HepG2 (cell line): ENCODE measurements around the gene CACHD1. TPM values are rescaled to one million over a fixed set of nuclear protein-coding genes. Genes with fewer than 3 reads are reported as not detected.

Source experiments
- ATAC-seq: fragments of 200-7000 bp; cut with Tn5 transposase; 3 replicates; pipeline ENCODE4 v1.9.1; 2020; ENCODE audit warnings: mild to moderate bottlenecking, moderate library complexity
- BruUV-seq: library from RNA; stranded (reverse); fragments of 400-500 nt; replicated peaks from 2 replicates; lab custom pipeline; 2021; lab: Mats Ljungman, UMichigan
- CTCF ChIA-PET: fragments of 300-600 bp; formaldehyde crosslinking; extraction: SDS; loops from one replicate; lab custom pipeline; 2021; ENCODE audit warnings: low total read pairs, inconsistent platforms, low intra/inter-chr PET ratio; lab: Yijun Ruan, JAX
- POLR2A ChIA-PET: fragments of 350-600 bp; sonication (Branson Sonifier 250); formaldehyde crosslinking; loops from one replicate; lab custom pipeline; 2020; ENCODE audit warnings: antibody characterized with exemption, inconsistent platforms; lab: Yijun Ruan, JAX
- DNase-seq: peaks from one replicate; pipeline ENCODE4 v3.0.0-alpha.2; 2015; ENCODE audit warnings: low spot score
- FAIRE-seq: peaks from 3 replicates; lab custom pipeline; 2011; peaks lifted over from hg19 to GRCh38; lab: Jason Lieb, UNC
- H2AFZ ChIP-seq: one replicate; pipeline ENCODE4 v1.6.1; 2011; ENCODE audit warnings: low read length, inconsistent platforms
- H3K27ac ChIP-seq: fragments of 300-600 bp; 3 replicates; pipeline ENCODE4 v1.8.0; 2011; ENCODE audit warnings: mixed run types, mild to moderate bottlenecking, mixed read lengths, low read length, inconsistent platforms; ENCODE audit not compliant: insufficient read depth; ENCODE audit errors: extremely low read length
- H3K27me3 ChIP-seq, 2 experiments: fragments of 200-600 bp in 1 of 2; 2 replicates in 1 of 2; 3 replicates in 1 of 2; pipeline versions ENCODE4 v1.6.0 to v1.8.0; 2011; ENCODE audit warnings: low read length in 2 of 2, mild to moderate bottlenecking in 2 of 2, moderate library complexity in 2 of 2, inconsistent platforms in 1 of 2; ENCODE audit not compliant: insufficient read depth in 2 of 2, control insufficient read depth in 1 of 2
- H3K36me3 ChIP-seq, 2 experiments: fragments of 200-600 bp in 1 of 2; replicated peaks in 1 of 2; 2 replicates in 1 of 2; 3 replicates in 1 of 2; pipeline versions ENCODE4 v1.5.1 to v1.8.0; 2011; ENCODE audit warnings: low read length in 2 of 2, inconsistent platforms in 1 of 2; ENCODE audit not compliant: insufficient read depth in 2 of 2, control insufficient read depth in 1 of 2
- H3K4me1 ChIP-seq: 2 replicates; pipeline ENCODE4 v1.5.1; 2012; ENCODE audit warnings: low read length, inconsistent platforms; ENCODE audit not compliant: insufficient read depth
- H3K4me2 ChIP-seq: 2 replicates; pipeline ENCODE4 v1.6.0; 2011; ENCODE audit warnings: low read depth, low read length, inconsistent platforms
- H3K4me3 ChIP-seq, 3 experiments: fragments of 200-600 bp in 1 of 3; sonication (generic), shearing (Covaris generic) in 1 of 3; replicated peaks in 1 of 3; 2 replicates each; pipeline ENCODE4 v1.5.1; 2011 to 2016; ENCODE audit warnings: low read length in 3 of 3, inconsistent platforms in 2 of 3, low read depth in 2 of 3, mild to moderate bottlenecking in 2 of 3, control low read depth in 1 of 3, mixed read lengths in 1 of 3; ENCODE audit not compliant: insufficient read depth in 1 of 3
- H3K79me2 ChIP-seq: one replicate; pipeline ENCODE4 v1.6.1; 2011; ENCODE audit warnings: low read length, inconsistent platforms; ENCODE audit not compliant: insufficient read depth
- H3K9ac ChIP-seq: 2 replicates; pipeline ENCODE4 v1.6.0; 2011; ENCODE audit warnings: mild to moderate bottlenecking, low read depth, low read length, inconsistent platforms; ENCODE audit not compliant: insufficient read depth
- H3K9me3 ChIP-seq: 2 replicates; pipeline ENCODE4 v1.5.1; 2012; ENCODE audit warnings: mild to moderate bottlenecking, low read length
- H4K20me1 ChIP-seq: 2 replicates; pipeline ENCODE4 v1.6.0; 2011; ENCODE audit warnings: inconsistent platforms, mild to moderate bottlenecking, low read length, moderate library complexity; ENCODE audit not compliant: insufficient read depth
- ARNTL ChIP-seq: sonication (generic); formaldehyde crosslinking; IDR thresholded peaks from 2 replicates; pipeline ENCODE4 v1.4.0; 2020; ENCODE audit warnings: mild to moderate bottlenecking, missing genetic modification reagents
- CHD4 ChIP-seq: fragments of 200-600 bp; sonication (generic); IDR thresholded peaks from 2 replicates; pipeline ENCODE4 v1.7.0; 2017; ENCODE audit warnings: mild to moderate bottlenecking, low read length, borderline replicate concordance
- DRAP1 ChIP-seq: IDR thresholded peaks from 2 replicates; pipeline ENCODE4 v1.6.1; 2016; ENCODE audit warnings: missing genetic modification reagents, missing compliant biosample characterization
- GATA4 ChIP-seq: sonication (generic); IDR thresholded peaks from 2 replicates; pipeline ENCODE4 v1.6.1; 2016; ENCODE audit warnings: antibody characterized with exemption, low read depth, borderline replicate concordance
- GTF3A ChIP-seq: sonication (generic); formaldehyde crosslinking; conservative IDR thresholded peaks from 2 replicates; pipeline ENCODE4 v1.4.0; 2020; ENCODE audit warnings: mild to moderate bottlenecking, missing genetic modification reagents
- HIC2 ChIP-seq: sonication (generic); formaldehyde crosslinking; IDR thresholded peaks from 2 replicates; pipeline ENCODE4 v1.9.0; 2022; ENCODE audit warnings: low read depth, missing genetic modification reagents
- POLR2A ChIP-seq, 2 experiments: IDR thresholded peaks; 2 replicates each; pipeline ENCODE4 v1.6.1; 2011; ENCODE audit warnings: low read depth in 2 of 2, low read length in 2 of 2, mild to moderate bottlenecking in 1 of 2, moderate library complexity in 1 of 2; ENCODE audit not compliant: insufficient read depth in 1 of 2
- SMARCC2 ChIP-seq: fragments of 450-650 bp; IDR thresholded peaks from 2 replicates; pipeline ENCODE4 v1.6.1; 2017; ENCODE audit warnings: antibody characterized with exemption, mild to moderate bottlenecking
- SRSF4 ChIP-seq: fragments of 200-400 bp; formaldehyde crosslinking; IDR thresholded peaks from one replicate; pipeline ENCODE4 v1.6.1; 2018; ENCODE audit warnings: mild to moderate bottlenecking, low read depth, low read length, moderate library complexity; ENCODE audit not compliant: poor library complexity, severe bottlenecking
- ZBTB25 ChIP-seq: IDR thresholded peaks from 2 replicates; pipeline ENCODE4 v1.6.1; 2018; ENCODE audit warnings: missing genetic modification reagents
- ZFP36 ChIP-seq: fragments of 150-350 bp; IDR thresholded peaks from 2 replicates; pipeline ENCODE4 v1.6.1; 2018; ENCODE audit warnings: borderline replicate concordance, low read length, low read depth; ENCODE audit not compliant: partially characterized antibody
- ZFP37 ChIP-seq: sonication (generic); formaldehyde crosslinking; IDR thresholded peaks from 2 replicates; pipeline ENCODE4 v1.4.0; 2020; ENCODE audit warnings: missing genetic modification reagents, borderline replicate concordance
- ZNF10 ChIP-seq: sonication (generic); formaldehyde crosslinking; IDR thresholded peaks from 2 replicates; pipeline ENCODE4 v1.4.0; 2020; ENCODE audit warnings: mild to moderate bottlenecking, low read depth, missing genetic modification reagents, borderline replicate concordance
- ZNF121 ChIP-seq: sonication (generic); formaldehyde crosslinking; IDR thresholded peaks from 2 replicates; pipeline ENCODE4 v1.5.0; 2020; ENCODE audit warnings: mild to moderate bottlenecking, missing genetic modification reagents
- ZNF160 ChIP-seq: sonication (generic); formaldehyde crosslinking; IDR thresholded peaks from 2 replicates; pipeline ENCODE4 v1.8.0; 2022; ENCODE audit warnings: mild to moderate bottlenecking, inconsistent platforms, missing genetic modification reagents
- ZNF292 ChIP-seq: sonication (generic); formaldehyde crosslinking; IDR thresholded peaks from 2 replicates; pipeline ENCODE4 v1.8.1; 2022; ENCODE audit warnings: mild to moderate bottlenecking, low read depth, missing genetic modification reagents, borderline replicate concordance
- ZNF317 ChIP-seq: sonication (generic); formaldehyde crosslinking; IDR thresholded peaks from 2 replicates; pipeline ENCODE4 v1.5.0; 2020; ENCODE audit warnings: mild to moderate bottlenecking, missing genetic modification reagents
- ZNF484 ChIP-seq: sonication (generic); formaldehyde crosslinking; IDR thresholded peaks from 2 replicates; pipeline ENCODE4 v1.5.1; 2020; ENCODE audit warnings: mild to moderate bottlenecking, low read depth, missing genetic modification reagents, borderline replicate concordance
- WGBS: methylation state at CpG from one replicate; pipeline ENCODE4 v1.1.6; 2017; ENCODE audit warnings: low lambda C conversion rate; 5-methylcytosine and 5-hydroxymethylcytosine counted together
- in situ Hi-C: cut with HindIII; loops from 2 replicates; pipeline ENCODE4 v1.10.0; 2017; ENCODE audit warnings: low pct_unique_long_range_greater_than_20kb; ENCODE audit not compliant: extremely low pct_ligation_motif_present
- intact Hi-C: fragments of 100-400 bp; cut with micrococcal nuclease; formaldehyde crosslinking; loops from one replicate; pipeline ENCODE4 v1.10.0; 2022; ENCODE audit not compliant: unreplicated experiment
- polyA plus RNA-seq, 8 experiments: library from polyadenylated mRNA; depleted of rRNA in 3 of 8; stranded (reverse) in 7 of 8; unstranded in 1 of 8; fragments of >200 nt; fragmentation: Illumina TruSeq in 4 of 8; extraction: Trizol in 4 of 8; gene quantifications; 2 replicates each; pipeline versions ENCODE4 v1.2.1 to v1.2.3, GENCODE V29; 2011 to 2016; ENCODE audit warnings: low read depth in 4 of 8, missing spikeins in 1 of 8, mixed read lengths in 1 of 8; ENCODE audit not compliant: insufficient read depth in 1 of 8
- total RNA-seq, 5 experiments: library from RNA; depleted of rRNA; stranded (reverse); fragments of >200 nt; fragmentation: Illumina TruSeq; extraction: Trizol; gene quantifications; 2 replicates each; pipeline ENCODE4 v1.2.3, GENCODE V29; 2016; ENCODE audit warnings: low read depth in 1 of 5

CACHD1 gene
- total and polyA plus RNA-seq, 2 of the 13 experiments (the other 11 are each of a cell fraction or from before 2014, with no cell fraction given): 0.11 TPM; not detected in 1

- TF ChIP-seq ZNF484 (CRISPR knock-in tag): no peak
- no peak for TF ChIP-seq ZBTB25 (CRISPR knock-in tag)
- no peak for TF ChIP-seq ZNF317 (CRISPR knock-in tag)
- no peak for TF ChIP-seq SRSF4
- no peak for TF ChIP-seq ARNTL (CRISPR knock-in tag)
- no peak for TF ChIP-seq ZFP36
- no peak for TF ChIP-seq CHD4
- no peak for TF ChIP-seq DRAP1
- TF ChIP-seq ZNF292 (CRISPR knock-in tag): no peak
- TF ChIP-seq ZFP37: no peak
- TF ChIP-seq ZNF121: no peak
- no peak for TF ChIP-seq POLR2A (IDR thresholded peaks at IDR 0.05; ENCODE audit: insufficient read depth in 1 of 2, low read depth in 2 of 2, low read length in 2 of 2)
- TF ChIP-seq ZNF160: no peak
- TF ChIP-seq SMARCC2: no peak
- TF ChIP-seq GTF3A: no peak
- no peak for TF ChIP-seq ZNF10
- TF ChIP-seq HIC2 (CRISPR knock-in tag): no peak
- no peak for TF ChIP-seq GATA4
- TF ChIP-seq, all 625 proteins: peak for 0
- in situ Hi-C loops (no loop called here), intact Hi-C loops (no loop called here)
- 0% methylated on average over 1 of the region's 1 CpG for WGBS
- Histone ChIP-seq H3K4me1 (no peaks in the 10 kb centered on the region), H3K79me2 (no peaks in the 10 kb centered on the region), H3K9ac (no peak overlapping the region), H3K4me3 (no peak overlapping the region), H3K4me2 (no peak overlapping the region), H3K27ac (no peak overlapping the region), H2AFZ (no peak overlapping the region), H4K20me1 (no peaks in the 10 kb centered on the region), H3K36me3 (no peaks in the 10 kb centered on the region), H3K27me3 (peaks cover 2 to 12% of the 10 kb centered on the region in 2 experiments; a peak in 1 of 5 replicates), H3K9me3 (peaks cover 10% of the 10 kb centered on the region; the same call in 1 of the 2 replicates)
- FAIRE-seq (no peak), ATAC-seq (no peak), DNase-seq (no peak)
- ChIA-PET CTCF (no interaction called here), POLR2A (no interaction called here)
- BruUV-seq: no TSS peak
Observed at GRCh38 chr1:64608005-64608650, 138.2 kb downstream of the CACHD1 start.
